GM12875 (cell line): ENCODE data around the gene NTHL1.

ENCODE experiments used
- H3K4me3 ChIP-seq: one replicate; pipeline ENCODE4 v1.5.1; 2011; ENCODE audit warnings: low read depth, low read length, control low read depth
- TF ChIP-seq, protein P1 (sequence below): IDR thresholded peaks from 2 replicates; pipeline ENCODE4 v1.5.1; 2011; ENCODE audit warnings: low read depth, mild to moderate bottlenecking, control low read depth, inconsistent platforms, low read length, moderate library complexity, borderline replicate concordance; ENCODE audit not compliant: insufficient read depth

Gene NTHL1

DNA sequence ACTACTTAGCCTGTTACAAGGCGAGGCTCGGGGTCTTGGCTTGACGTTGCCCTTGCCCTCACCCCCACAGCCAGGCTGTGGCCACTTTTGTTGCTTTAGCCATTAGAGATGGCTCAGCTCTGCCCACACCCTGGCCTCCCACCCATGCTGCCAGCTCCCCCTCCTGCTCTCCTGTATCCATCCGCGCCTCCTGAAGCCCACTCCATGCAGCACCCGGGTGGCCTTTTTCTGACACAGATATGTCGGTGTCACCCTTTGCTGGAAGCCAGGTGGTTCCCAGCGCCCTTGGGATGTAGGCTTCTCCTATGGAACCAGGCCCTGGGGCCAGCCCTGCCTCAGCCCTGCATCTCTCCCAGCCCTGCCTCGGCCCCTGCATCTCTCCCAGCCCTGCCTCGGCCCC lies 9.8 kb upstream of the NTHL1 start:
- H3K4me3 ChIP-seq, result no peak overlapping the region
- TF ChIP-seq, protein P1, sequence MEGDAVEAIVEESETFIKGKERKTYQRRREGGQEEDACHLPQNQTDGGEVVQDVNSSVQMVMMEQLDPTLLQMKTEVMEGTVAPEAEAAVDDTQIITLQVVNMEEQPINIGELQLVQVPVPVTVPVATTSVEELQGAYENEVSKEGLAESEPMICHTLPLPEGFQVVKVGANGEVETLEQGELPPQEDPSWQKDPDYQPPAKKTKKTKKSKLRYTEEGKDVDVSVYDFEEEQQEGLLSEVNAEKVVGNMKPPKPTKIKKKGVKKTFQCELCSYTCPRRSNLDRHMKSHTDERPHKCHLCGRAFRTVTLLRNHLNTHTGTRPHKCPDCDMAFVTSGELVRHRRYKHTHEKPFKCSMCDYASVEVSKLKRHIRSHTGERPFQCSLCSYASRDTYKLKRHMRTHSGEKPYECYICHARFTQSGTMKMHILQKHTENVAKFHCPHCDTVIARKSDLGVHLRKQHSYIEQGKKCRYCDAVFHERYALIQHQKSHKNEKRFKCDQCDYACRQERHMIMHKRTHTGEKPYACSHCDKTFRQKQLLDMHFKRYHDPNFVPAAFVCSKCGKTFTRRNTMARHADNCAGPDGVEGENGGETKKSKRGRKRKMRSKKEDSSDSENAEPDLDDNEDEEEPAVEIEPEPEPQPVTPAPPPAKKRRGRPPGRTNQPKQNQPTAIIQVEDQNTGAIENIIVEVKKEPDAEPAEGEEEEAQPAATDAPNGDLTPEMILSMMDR, result no peak

DNA sequence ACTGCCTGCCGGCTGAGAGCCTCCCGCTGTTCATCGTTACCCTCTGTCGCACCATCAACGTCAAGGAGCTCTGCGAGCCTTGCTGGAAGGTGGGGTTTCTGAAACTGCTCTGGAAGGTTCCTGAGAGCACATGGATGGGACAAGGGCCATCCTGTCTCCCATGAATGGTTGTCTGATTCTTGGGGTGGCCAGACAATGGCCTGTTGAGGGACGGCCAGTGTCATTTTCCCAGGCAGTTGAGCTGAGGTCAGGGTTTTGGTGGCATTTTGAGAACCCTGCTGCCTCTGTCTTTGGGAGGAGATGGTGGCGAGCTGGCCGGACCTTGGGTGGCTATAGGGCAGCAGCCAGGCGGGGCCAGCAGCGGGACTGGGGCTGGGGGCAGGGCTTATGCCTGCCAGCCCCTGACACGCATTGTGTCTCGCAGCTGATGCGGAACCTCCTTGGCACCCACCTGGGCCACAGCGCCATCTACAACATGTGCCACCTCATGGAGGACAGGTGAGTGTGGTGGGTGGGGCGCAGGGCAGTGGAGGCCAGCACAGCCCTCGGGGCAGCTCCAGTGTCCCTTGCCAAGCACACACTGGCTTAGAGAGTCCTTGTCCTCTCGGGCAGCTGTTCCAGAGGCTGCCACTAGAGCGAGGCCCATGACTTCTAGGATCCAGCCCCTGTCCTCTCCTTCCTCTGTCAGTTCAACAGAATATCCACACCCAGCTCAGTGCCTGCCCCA lies 9.2 kb upstream of the NTHL1 start:
- no peak overlapping the region for H3K4me3 ChIP-seq
- TF ChIP-seq, protein P1, result no peak

DNA sequence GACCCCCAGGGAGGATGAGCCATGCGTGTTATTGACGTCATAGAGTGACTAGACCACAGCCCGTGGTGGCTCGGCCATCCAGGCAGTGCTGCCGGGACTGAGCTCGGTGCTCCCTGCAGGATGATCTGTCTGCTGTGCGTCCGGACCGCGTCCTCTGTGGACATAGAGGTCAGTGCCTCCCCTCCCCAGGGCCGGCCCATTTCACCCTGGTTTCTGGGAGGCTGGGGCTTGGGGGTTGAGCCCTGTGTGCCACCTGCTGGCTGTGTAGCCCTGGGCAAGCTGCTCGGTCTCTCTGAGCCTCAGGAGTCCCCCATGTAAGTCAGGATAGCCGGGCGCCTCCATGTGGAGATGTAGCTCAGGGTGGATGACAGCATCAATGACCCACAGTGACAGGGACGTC lies 8.4 kb upstream of the NTHL1 start:
- no peak overlapping the region for H3K4me3 ChIP-seq
- TF ChIP-seq, protein P1, result no peak

DNA sequence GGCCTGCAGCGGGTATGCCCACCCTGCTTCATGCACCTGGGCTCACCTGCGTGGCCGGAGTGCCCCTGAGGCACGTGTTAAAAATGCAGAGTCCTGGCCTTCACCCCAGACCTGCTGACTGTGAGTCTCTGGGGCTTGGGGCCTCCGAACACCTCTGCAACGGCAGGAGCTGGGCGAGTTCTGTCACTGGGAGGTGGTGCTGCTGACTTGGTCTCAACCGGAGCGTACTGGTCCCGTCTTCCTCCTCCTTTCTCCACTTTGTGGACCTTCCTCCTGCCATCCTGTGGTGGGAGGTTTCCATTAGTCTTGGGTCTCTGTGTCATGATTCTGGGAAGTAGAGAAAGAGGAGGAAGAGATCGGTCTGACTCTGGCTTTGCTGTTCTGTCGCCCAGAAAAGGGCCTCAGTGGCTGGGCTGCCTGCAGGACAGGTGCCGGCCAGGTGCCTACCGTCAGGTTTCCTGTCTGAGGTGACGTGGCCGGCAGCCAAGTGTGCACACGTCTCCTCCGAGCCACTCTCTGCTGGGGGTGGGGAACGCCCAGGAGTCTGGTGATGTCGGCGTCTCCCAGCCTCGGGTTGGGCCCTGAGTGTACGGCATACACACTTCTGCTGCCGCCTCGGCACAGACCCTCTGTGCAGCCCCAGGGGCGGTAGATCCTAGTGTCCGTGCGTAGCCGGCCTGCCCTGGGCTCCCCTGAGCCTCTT lies 7.1 kb upstream of the NTHL1 start:
- H3K4me3 ChIP-seq, result no peak overlapping the region
- TF ChIP-seq, protein P1, result no peak

DNA sequence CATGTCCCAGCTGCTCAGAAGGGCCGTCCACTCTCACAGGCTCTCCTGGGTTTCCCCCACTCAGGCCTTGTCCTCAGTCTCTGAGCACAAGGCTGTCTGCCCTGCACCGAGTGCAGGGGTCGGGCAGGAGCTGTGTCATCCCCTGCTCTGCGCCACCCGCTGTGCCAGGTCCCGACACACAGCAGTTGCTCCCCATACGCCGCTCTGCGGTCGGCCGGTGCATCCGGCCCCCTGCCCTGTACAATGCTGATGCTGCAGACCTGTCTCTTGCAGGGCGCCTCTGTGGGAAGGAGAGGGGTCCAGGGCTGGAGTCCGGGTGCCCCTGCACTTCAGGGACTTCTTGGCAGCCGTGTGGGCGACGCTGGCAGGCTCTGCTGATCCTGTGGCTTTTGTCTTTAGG lies 6.3 kb upstream of the NTHL1 start:
- no peak overlapping the region for H3K4me3 ChIP-seq
- TF ChIP-seq, protein P1, result no peak

DNA sequence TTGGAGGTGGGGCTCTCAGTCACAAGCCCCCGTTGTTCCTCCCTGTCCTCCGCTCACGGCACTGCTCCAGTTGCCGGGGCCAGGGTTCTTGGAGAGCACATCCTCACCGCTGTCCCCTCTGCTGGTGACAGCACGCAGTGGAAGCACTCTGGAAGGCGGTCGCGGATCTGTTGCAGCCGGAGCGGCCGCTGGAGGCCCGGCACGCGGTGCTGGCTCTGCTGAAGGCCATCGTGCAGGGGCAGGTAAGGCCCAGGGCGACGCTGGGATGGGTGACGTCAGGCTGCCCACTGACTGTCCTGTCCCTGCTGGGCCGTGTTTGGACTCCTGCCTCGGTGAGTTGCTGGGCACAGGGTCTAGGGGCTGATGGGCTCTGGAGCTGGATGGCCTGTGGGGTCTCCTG lies 5.6 kb upstream of the NTHL1 start:
- TF ChIP-seq, protein P1, result no peak
- H3K4me3 ChIP-seq, result no peak overlapping the region

DNA sequence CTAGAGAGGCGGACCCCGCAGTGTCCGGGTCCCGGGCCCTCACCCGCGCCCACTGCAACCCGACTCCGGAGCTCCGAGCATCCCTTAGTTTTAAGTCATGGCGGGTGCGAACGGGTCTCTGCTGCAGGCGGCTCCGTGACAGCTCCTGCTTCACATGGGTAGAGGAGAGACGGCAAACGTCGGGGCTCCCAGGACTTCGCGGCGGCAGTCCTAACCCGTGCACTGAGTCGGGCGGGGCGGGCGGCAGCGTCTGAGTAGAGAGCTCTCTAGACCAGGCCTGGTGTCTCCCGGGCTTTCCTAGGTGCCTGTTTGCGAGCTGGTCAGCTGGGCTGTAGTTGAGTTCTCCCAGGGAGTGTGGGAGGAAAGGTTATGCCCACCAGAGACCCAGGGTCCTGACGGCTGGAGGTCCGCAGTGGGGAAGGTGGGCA lies 496 bp upstream of the NTHL1 start:
- TF ChIP-seq, protein P1, result no peak
- H3K4me3 ChIP-seq, result peak overlapping the region; percentile 87
